Tibial nerve (tissue), 4 donors: ENCODE results near the gene DOK6. TPM values are rescaled to one million over a fixed set of nuclear protein-coding genes. Genes with fewer than 3 reads are reported as not detected.

Experiments
- DNase-seq, 2 donors: peaks; one replicate each; pipeline ENCODE4 v3.0.0-alpha.2; 2019; ENCODE audit warnings: low spot score in 2 of 2
- H3K27ac ChIP-seq, 4 donors: fragments of 200-600 bp; sonication (generic) in 3 of 4; one replicate each; pipeline ENCODE4 v1.5.1; 2017 to 2019; ENCODE audit warnings: mild to moderate bottlenecking in 1 of 4
- H3K27me3 ChIP-seq, 2 donors: fragments of 200-600 bp; sonication (generic) in 1 of 2; one replicate each; pipeline versions ENCODE4 v1.5.1 to v1.6.0; 2017 to 2019
- H3K36me3 ChIP-seq, 3 donors: fragments of 200-600 bp; sonication (generic); one replicate each; pipeline ENCODE4 v1.5.1; 2018 to 2019
- H3K4me1 ChIP-seq, 4 donors: fragments of 200-600 bp; sonication (generic) in 3 of 4; one replicate each; pipeline ENCODE4 v1.5.1; 2017 to 2019
- H3K4me3 ChIP-seq, 4 donors: fragments of 200-600 bp; sonication (generic) in 3 of 4; one replicate each; pipeline ENCODE4 v1.5.1; 2017 to 2019; ENCODE audit warnings: mild to moderate bottlenecking in 1 of 4, moderate library complexity in 1 of 4
- H3K9me3 ChIP-seq, 4 donors: fragments of 200-600 bp; sonication (generic) in 3 of 4; one replicate each; pipeline ENCODE4 v1.5.1; 2017 to 2019
- EP300 ChIP-seq, 2 donors: sonication (generic); formaldehyde crosslinking; IDR thresholded peaks; one replicate each; pipeline ENCODE4 v1.6.1; 2017; ENCODE audit warnings: antibody characterized with exemption in 2 of 2, mild to moderate bottlenecking in 1 of 2
- POLR2A ChIP-seq, 2 donors: fragments of 450-650 bp; IDR thresholded peaks; one replicate each; pipeline ENCODE4 v1.6.1; 2017; ENCODE audit warnings: antibody characterized with exemption in 2 of 2, mild to moderate bottlenecking in 2 of 2, moderate library complexity in 2 of 2
- WGBS, 2 donors: methylation state at CpG; one replicate each; pipeline ENCODE4 v1.1.5; 2018; 5-methylcytosine and 5-hydroxymethylcytosine counted together
- total RNA-seq, 4 donors: library from RNA; depleted of rRNA; stranded (reverse); fragments of >200 nt; gene quantifications; one replicate each; pipeline ENCODE4 v1.1.0, GENCODE V29; 2016
- TF ChIP-seq, protein P1 (sequence below), 5 experiments: fragments of 200-600 bp in 3 of 5; fragments of 450-650 bp in 2 of 5; sonication (generic) in 3 of 5; IDR thresholded peaks; one replicate each; pipeline ENCODE4 v1.5.1; 2016 to 2019; ENCODE audit warnings: antibody characterized with exemption in 5 of 5, mild to moderate bottlenecking in 3 of 5, moderate library complexity in 2 of 5

DOK6 gene
- total RNA-seq, 4 donors from 2014 or later, result 4.0 to 28.6 (median 6.1) TPM

DNA sequence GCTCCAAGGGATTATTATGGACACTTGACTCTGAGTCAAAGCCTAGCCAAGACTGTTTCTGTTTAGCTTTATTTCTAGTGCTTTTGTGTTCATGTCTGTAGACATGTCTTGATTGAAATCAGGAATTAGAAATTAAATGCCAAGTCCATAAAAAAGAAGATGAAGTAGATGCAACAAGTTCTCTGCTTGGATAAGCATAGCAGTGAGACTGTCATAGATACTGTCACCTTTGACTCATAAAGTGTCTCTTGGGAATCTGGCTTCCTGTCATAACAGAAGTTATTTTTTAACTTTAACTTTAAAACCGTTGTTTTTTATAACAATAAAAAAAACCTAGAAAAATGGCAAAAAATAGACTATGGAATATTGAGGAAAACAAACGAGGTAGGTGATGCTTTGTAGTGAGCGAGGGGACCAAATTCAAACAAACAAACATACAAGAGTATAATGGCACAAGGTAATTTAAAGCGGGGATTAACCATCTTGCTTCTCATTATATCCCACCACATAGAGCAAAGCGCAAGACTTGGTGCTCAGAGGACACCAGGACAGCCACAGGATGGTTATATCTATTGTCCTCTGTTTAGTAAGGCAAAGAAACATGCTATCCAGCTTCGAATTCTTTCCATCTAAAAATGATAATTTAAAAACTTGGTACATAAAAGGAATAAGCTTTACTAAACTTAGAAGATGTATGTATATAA, 482.4 kb downstream of the DOK6 start:
- Histone ChIP-seq H3K9me3 (no peaks in the 10 kb centered on the region), H3K4me3 (no peak overlapping the region), H3K36me3 (no peaks in the 10 kb centered on the region), H3K27ac (no peak overlapping the region), H3K4me1 (no peaks in the 10 kb centered on the region), H3K27me3 (no peaks in the 10 kb centered on the region)
- 83 to 85% methylated on average over 6 of the region's 6 CpGs for WGBS, 2 donors
- no peak for DNase-seq
- TF ChIP-seq POLR2A (IDR thresholded peaks at IDR 0.05) (no peak), EP300 (IDR thresholded peaks at IDR 0.05) (no peak)
- TF ChIP-seq, protein P1, sequence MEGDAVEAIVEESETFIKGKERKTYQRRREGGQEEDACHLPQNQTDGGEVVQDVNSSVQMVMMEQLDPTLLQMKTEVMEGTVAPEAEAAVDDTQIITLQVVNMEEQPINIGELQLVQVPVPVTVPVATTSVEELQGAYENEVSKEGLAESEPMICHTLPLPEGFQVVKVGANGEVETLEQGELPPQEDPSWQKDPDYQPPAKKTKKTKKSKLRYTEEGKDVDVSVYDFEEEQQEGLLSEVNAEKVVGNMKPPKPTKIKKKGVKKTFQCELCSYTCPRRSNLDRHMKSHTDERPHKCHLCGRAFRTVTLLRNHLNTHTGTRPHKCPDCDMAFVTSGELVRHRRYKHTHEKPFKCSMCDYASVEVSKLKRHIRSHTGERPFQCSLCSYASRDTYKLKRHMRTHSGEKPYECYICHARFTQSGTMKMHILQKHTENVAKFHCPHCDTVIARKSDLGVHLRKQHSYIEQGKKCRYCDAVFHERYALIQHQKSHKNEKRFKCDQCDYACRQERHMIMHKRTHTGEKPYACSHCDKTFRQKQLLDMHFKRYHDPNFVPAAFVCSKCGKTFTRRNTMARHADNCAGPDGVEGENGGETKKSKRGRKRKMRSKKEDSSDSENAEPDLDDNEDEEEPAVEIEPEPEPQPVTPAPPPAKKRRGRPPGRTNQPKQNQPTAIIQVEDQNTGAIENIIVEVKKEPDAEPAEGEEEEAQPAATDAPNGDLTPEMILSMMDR (IDR thresholded peaks at IDR 0.05), result no peak

DNA sequence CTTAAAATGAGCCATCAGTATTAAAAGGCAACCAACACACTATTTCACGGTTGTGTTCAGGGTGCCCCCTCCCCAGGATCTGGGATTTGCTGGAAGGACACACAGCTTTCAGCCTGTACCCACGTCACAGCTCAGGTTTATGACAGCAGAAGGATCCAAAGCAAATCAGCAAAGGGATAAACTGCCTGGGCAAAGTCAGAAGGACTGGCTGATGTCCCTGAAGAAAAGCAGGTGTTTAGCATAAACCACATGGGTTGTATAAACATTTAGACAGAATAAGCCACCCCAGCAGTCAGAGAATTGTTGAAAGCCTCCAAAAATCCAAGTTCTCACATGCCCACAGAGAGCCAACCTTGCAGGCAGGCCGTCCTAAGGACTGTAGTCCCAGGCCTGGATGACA, 483.1 kb downstream of the DOK6 start:
- Histone ChIP-seq H3K36me3 (no peaks in the 10 kb centered on the region), H3K9me3 (no peaks in the 10 kb centered on the region), H3K4me1 (no peaks in the 10 kb centered on the region), H3K4me3 (no peak overlapping the region), H3K27me3 (no peaks in the 10 kb centered on the region), H3K27ac (no peak overlapping the region)
- no peak for TF ChIP-seq EP300 (IDR thresholded peaks at IDR 0.05)
- TF ChIP-seq POLR2A (IDR thresholded peaks at IDR 0.05), result no peak
- TF ChIP-seq, protein P1 (IDR thresholded peaks at IDR 0.05), result no peak
- WGBS, 2 donors, result 63% methylated on average over 3 of the region's 3 CpGs
- no peak for DNase-seq

DNA sequence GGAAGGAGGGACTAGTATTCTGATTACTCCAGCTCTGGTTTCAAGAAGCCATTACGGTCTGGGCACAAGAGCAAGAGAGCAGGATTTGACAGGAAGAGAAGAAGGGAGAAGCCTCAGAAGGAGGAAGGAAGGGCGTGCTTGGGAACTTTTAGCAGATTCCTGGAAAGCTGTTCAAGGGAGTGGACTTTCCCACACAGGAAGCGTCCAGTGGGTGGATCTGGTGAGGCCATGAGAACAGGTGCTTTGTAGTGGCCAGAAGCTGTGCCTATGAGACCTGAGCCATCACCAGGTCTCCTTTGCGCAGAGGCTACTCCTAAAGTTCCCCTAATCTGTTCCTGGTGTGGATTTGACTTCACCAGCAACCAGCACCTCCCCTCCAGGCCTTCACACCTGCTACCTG, 484.7 kb downstream of the DOK6 start:
- H3K27ac ChIP-seq, result no peak overlapping the region
- H3K4me3 ChIP-seq, result no peak overlapping the region
- no peaks in the 10 kb centered on the region for H3K4me1 ChIP-seq
- TF ChIP-seq, protein P1 (IDR thresholded peaks at IDR 0.05), result no peak
- TF ChIP-seq EP300 (IDR thresholded peaks at IDR 0.05), result no peak
- no peak for TF ChIP-seq POLR2A (IDR thresholded peaks at IDR 0.05)
- no peak for DNase-seq
- no peaks in the 10 kb centered on the region for H3K27me3 ChIP-seq
- 84 to 88% methylated on average over 4 of the region's 4 CpGs for WGBS, 2 donors
- H3K9me3 ChIP-seq, result no peaks in the 10 kb centered on the region
- no peaks in the 10 kb centered on the region for H3K36me3 ChIP-seq

DNA sequence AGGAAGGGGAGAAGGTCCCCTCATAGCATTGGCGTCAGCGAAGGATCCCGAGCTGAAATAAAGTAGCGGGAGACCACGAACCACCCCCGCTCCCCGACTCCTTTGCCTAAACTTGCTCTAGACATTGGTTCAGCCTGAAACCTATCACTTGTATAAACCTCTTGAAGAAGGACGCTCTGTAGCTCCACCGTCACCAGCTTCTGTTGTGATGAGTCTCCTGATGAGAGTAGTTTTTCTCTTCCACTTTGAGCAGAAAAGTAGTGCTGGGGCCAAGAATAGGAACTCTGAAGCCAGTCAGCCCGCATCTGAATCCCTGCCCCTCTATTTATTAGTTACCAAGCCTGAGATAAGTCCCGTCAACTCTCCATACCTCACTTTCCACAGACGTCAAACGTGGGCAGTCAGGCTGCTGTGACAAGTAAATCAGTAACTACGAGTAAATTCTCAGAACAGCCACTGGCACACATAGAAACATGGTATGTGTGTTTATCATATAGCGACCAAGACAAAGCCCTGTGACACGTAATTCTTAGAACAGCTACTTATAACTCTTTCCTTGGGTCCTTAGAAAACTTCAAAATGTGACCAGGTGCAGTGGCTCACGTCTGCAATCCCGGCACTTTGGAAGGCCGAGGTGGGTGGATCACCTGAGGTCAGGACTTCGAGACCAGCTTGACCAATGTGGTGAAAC, 485.3 kb downstream of the DOK6 start:
- WGBS, 2 donors, result 95% methylated on average over 20 of the region's 20 CpGs
- TF ChIP-seq, protein P1 (IDR thresholded peaks at IDR 0.05), result no peak
- TF ChIP-seq EP300 (IDR thresholded peaks at IDR 0.05) (no peak), POLR2A (IDR thresholded peaks at IDR 0.05) (no peak)
- H3K9me3 ChIP-seq, result no peaks in the 10 kb centered on the region
- no peaks in the 10 kb centered on the region for H3K4me1 ChIP-seq
- H3K27me3 ChIP-seq, result no peaks in the 10 kb centered on the region
- H3K36me3 ChIP-seq, result no peaks in the 10 kb centered on the region
- H3K27ac ChIP-seq, result no peak overlapping the region
- no peak for DNase-seq
- no peak overlapping the region for H3K4me3 ChIP-seq

DNA sequence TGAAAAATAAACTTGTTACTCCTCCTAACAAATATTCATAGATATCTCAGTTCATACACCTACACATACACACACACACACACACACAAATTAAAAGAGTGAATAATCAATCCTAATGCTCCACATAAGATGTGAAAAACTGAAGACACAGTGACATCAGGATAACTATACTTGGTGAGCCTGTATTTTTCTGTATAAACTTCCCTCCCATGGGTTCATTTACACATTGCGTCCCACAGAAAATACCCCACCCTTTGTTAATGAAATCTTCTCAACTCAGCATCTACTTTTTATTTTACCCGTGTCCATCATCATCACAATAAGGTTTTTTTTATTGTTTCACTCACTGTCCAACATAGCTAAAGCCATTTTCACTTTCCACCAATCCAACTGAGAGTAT, 486.6 kb downstream of the DOK6 start:
- Histone ChIP-seq H3K4me3 (no peak overlapping the region), H3K27me3 (no peaks in the 10 kb centered on the region), H3K9me3 (no peaks in the 10 kb centered on the region), H3K4me1 (no peaks in the 10 kb centered on the region), H3K36me3 (no peaks in the 10 kb centered on the region), H3K27ac (no peak overlapping the region)
- TF ChIP-seq POLR2A (IDR thresholded peaks at IDR 0.05) (no peak), EP300 (IDR thresholded peaks at IDR 0.05) (no peak)
- TF ChIP-seq, protein P1 (IDR thresholded peaks at IDR 0.05), result no peak
- 86 to 91% methylated on average over 2 of the region's 2 CpGs for WGBS, 2 donors
- no peak for DNase-seq
